ENCODE results near the gene SUGP2. TPM values are rescaled to one million over a fixed set of nuclear protein-coding genes. Genes with fewer than 3 reads are reported as not detected.

The SUGP2 gene
- total and polyA plus RNA-seq, 2 experiments from 2014 or later = 102 to 109 TPM

DNA sequence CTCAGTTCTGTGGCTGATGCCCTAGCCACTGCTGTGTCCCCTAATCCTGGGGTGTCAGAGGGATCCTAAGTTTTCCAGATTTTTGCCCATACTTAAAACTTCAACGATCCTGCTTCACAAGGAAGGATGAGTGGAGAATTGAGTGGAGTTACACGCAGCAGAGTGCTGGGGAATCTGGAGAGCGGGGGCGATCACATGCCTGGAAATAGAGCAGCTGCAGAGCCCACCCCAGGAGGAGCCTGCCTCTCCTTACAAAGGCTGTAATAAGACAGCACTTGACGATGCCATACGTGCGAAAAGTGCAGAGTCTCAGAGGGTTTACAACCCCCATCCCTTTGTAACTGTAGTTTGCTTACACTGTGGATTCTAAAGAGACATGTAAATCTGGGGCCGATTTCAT lies 40.6 kb downstream of the SUGP2 start (continued):
- TF ChIP-seq, protein P1, sequence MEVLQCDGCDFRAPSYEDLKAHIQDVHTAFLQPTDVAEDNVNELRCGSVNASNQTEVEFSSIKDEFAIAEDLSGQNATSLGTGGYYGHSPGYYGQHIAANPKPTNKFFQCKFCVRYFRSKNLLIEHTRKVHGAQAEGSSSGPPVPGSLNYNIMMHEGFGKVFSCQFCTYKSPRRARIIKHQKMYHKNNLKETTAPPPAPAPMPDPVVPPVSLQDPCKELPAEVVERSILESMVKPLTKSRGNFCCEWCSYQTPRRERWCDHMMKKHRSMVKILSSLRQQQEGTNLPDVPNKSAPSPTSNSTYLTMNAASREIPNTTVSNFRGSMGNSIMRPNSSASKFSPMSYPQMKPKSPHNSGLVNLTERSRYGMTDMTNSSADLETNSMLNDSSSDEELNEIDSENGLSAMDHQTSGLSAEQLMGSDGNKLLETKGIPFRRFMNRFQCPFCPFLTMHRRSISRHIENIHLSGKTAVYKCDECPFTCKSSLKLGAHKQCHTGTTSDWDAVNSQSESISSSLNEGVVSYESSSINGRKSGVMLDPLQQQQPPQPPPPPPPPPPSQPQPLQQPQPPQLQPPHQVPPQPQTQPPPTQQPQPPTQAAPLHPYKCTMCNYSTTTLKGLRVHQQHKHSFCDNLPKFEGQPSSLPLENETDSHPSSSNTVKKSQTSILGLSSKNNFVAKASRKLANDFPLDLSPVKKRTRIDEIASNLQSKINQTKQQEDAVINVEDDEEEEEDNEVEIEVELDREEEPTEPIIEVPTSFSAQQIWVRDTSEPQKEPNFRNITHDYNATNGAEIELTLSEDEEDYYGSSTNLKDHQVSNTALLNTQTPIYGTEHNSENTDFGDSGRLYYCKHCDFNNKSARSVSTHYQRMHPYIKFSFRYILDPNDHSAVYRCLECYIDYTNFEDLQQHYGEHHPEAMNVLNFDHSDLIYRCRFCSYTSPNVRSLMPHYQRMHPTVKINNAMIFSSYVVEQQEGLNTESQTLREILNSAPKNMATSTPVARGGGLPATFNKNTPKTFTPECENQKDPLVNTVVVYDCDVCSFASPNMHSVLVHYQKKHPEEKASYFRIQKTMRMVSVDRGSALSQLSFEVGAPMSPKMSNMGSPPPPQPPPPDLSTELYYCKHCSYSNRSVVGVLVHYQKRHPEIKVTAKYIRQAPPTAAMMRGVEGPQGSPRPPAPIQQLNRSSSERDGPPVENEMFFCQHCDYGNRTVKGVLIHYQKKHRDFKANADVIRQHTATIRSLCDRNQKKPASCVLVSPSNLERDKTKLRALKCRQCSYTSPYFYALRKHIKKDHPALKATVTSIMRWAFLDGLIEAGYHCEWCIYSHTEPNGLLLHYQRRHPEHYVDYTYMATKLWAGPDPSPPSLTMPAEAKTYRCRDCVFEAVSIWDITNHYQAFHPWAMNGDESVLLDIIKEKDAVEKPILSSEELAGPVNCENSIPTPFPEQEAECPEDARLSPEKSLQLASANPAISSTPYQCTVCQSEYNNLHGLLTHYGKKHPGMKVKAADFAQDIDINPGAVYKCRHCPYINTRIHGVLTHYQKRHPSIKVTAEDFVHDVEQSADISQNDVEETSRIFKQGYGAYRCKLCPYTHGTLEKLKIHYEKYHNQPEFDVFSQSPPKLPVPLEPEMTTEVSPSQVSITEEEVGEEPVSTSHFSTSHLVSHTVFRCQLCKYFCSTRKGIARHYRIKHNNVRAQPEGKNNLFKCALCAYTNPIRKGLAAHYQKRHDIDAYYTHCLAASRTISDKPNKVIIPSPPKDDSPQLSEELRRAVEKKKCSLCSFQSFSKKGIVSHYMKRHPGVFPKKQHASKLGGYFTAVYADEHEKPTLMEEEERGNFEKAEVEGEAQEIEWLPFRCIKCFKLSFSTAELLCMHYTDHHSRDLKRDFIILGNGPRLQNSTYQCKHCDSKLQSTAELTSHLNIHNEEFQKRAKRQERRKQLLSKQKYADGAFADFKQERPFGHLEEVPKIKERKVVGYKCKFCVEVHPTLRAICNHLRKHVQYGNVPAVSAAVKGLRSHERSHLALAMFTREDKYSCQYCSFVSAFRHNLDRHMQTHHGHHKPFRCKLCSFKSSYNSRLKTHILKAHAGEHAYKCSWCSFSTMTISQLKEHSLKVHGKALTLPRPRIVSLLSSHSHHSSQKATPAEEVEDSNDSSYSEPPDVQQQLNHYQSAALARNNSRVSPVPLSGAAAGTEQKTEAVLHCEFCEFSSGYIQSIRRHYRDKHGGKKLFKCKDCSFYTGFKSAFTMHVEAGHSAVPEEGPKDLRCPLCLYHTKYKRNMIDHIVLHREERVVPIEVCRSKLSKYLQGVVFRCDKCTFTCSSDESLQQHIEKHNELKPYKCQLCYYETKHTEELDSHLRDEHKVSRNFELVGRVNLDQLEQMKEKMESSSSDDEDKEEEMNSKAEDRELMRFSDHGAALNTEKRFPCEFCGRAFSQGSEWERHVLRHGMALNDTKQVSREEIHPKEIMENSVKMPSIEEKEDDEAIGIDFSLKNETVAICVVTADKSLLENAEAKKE (CRISPR knock-in tag; IDR thresholded peaks at IDR 0.05) = no peak
- TF ChIP-seq EZH2 (IDR thresholded peaks at IDR 0.05; ENCODE audit: low read depth, unreplicated experiment) = no peak
- TF ChIP-seq NANOG (IDR thresholded peaks at IDR 0.05; ENCODE audit: borderline replicate concordance) = no peak
- no peak for TF ChIP-seq EZH2phosphoT487 (IDR thresholded peaks at IDR 0.05; ENCODE audit: unreplicated experiment)
- TF ChIP-seq, protein P2, sequence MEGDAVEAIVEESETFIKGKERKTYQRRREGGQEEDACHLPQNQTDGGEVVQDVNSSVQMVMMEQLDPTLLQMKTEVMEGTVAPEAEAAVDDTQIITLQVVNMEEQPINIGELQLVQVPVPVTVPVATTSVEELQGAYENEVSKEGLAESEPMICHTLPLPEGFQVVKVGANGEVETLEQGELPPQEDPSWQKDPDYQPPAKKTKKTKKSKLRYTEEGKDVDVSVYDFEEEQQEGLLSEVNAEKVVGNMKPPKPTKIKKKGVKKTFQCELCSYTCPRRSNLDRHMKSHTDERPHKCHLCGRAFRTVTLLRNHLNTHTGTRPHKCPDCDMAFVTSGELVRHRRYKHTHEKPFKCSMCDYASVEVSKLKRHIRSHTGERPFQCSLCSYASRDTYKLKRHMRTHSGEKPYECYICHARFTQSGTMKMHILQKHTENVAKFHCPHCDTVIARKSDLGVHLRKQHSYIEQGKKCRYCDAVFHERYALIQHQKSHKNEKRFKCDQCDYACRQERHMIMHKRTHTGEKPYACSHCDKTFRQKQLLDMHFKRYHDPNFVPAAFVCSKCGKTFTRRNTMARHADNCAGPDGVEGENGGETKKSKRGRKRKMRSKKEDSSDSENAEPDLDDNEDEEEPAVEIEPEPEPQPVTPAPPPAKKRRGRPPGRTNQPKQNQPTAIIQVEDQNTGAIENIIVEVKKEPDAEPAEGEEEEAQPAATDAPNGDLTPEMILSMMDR (conservative IDR thresholded peaks at IDR 0.05; ENCODE audit: low read depth in 2 of 2) = no peak
- no peak for TF ChIP-seq STAT1 (IDR thresholded peaks at IDR 0.05; ENCODE audit: unreplicated experiment)
- TF ChIP-seq, protein P3, sequence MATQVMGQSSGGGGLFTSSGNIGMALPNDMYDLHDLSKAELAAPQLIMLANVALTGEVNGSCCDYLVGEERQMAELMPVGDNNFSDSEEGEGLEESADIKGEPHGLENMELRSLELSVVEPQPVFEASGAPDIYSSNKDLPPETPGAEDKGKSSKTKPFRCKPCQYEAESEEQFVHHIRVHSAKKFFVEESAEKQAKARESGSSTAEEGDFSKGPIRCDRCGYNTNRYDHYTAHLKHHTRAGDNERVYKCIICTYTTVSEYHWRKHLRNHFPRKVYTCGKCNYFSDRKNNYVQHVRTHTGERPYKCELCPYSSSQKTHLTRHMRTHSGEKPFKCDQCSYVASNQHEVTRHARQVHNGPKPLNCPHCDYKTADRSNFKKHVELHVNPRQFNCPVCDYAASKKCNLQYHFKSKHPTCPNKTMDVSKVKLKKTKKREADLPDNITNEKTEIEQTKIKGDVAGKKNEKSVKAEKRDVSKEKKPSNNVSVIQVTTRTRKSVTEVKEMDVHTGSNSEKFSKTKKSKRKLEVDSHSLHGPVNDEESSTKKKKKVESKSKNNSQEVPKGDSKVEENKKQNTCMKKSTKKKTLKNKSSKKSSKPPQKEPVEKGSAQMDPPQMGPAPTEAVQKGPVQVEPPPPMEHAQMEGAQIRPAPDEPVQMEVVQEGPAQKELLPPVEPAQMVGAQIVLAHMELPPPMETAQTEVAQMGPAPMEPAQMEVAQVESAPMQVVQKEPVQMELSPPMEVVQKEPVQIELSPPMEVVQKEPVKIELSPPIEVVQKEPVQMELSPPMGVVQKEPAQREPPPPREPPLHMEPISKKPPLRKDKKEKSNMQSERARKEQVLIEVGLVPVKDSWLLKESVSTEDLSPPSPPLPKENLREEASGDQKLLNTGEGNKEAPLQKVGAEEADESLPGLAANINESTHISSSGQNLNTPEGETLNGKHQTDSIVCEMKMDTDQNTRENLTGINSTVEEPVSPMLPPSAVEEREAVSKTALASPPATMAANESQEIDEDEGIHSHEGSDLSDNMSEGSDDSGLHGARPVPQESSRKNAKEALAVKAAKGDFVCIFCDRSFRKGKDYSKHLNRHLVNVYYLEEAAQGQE (IDR thresholded peaks at IDR 0.05; ENCODE audit: unreplicated experiment) = no peak
- no peak for TF ChIP-seq CREB1 (CRISPR knock-in tag; IDR thresholded peaks at IDR 0.05; ENCODE audit: low read depth)
- TF ChIP-seq ZNF331 (CRISPR knock-in tag; IDR thresholded peaks at IDR 0.05; ENCODE audit: low read depth) = no peak
- TF ChIP-seq, protein P4, sequence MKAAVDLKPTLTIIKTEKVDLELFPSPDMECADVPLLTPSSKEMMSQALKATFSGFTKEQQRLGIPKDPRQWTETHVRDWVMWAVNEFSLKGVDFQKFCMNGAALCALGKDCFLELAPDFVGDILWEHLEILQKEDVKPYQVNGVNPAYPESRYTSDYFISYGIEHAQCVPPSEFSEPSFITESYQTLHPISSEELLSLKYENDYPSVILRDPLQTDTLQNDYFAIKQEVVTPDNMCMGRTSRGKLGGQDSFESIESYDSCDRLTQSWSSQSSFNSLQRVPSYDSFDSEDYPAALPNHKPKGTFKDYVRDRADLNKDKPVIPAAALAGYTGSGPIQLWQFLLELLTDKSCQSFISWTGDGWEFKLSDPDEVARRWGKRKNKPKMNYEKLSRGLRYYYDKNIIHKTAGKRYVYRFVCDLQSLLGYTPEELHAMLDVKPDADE (IDR thresholded peaks at IDR 0.05) = no peak

Data from GM23338 (cell line).